GM18867 (cell line): ENCODE data around the gene ZNF554.
"Not testable (repeated sequence)": the region's sequence is repeated elsewhere in the genome, so short reads cannot be mapped to it uniquely, and the experiment has no call there.

Source experiments
- ATAC-seq: cut with Tn5 transposase; IDR thresholded peaks from one replicate; pipeline ENCODE4 v1.9.1; 2021; ENCODE audit warnings: mild to moderate bottlenecking, moderate library complexity; ENCODE audit not compliant: unreplicated experiment

Gene ZNF554

GRCh38 chr19:2865334-2866100, 45.8 kb downstream of the ZNF554 start:
- no peak for ATAC-seq

DNA sequence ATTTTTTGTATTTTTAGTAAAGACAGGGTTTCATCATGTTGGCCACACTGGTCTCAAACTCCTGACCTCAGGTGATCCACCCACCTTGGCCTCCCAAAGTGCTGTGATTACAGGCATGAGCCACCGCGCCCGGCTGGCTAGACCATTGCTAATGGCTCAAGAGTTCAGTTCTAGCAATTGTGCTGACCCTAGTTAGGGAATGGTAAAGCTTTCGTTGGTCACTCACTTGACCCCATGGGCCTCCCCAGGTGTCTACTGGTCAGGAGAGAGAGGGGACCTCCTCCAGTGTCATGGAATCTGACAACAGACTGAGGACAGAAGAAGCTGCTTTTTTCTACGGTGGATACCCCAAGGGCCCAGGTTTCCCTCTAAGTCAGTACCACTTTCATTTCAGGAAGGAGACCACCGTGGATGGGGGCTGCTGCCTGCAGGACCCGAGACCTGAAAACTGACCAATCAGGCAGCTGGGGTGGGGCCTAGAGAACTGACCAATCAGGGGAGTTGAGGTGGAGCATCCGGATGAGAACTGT, 46.9 kb downstream of the ZNF554 start:
- ATAC-seq: no peak

DNA sequence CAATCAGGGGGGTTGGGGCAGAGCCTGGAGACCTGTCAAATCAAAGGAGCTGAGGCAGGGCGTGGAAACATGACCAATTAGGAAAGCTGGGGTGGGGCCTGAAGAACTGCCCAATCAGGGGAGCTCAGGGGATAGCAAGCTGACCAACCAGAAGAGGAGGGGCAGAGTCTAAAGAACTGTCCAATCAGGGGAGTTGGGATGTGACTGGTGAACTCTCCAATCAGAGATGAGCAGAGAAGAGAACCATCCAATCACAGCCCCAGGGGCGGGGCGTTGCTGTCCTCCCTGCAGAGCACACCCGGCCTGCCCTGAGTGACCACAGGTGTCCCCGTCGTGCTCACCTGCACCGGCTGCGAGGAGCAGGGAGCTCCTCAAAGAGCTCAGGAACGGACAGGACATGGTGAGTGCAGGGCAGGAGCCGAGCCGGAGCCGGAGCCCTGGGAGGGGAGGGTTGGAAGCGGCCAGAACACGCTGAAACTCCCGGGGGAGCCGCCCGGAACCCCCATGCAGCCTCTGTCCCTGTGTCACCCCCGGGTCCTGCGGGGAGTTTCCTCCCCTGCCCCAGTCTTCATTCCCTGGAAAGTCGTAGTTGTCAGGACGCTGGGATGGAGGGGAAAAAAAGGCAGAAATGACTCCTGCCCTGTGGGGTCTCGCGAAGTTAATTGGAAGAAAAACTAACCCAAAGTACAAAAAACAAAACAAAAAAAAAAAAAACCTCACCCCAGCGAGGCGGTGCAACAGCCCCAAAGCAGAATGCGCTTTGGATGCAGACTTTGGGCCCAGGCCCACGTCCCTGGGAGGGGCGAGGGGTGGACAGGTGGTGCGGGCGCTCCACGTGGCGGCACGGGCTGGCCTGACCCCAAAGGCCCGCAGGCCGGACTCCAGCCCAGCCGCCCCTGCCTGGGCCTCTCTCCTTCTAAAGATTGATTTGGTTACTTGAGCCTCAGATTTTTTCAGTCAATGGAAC, 47.6 kb downstream of the ZNF554 start, which contains the start of gene ZNF556:
Gene ZNF556 (plus strand): TSS at position 311 of the 967 bp plus-strand sequence. CDS start 87 bp downstream, at position 398.
- ATAC-seq: no peak

DNA sequence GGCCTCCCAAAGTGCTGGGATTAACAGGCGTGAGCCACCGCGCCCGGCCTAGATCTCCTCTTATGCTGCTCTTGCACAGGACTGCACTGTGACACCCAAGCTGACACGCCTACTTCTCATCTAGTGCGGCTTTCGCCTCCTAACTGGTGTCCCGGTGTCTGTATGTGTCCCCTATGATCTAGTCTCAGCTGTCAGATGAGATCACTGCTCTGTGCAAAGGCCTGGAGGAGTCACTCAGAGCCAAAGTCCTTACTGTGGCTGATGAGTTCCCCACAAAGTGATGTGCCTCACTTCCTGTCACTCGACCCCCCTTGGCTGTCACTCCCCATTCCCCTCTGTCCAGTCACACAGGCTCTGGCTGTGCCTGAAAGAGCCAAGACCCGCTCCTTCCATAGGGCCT, 50.0 kb downstream of the ZNF554 start:
- ATAC-seq: no peak

GRCh38 chr19:2872175-2872574, 52.5 kb downstream of the ZNF554 start:
- not testable (repeated sequence) for ATAC-seq

DNA sequence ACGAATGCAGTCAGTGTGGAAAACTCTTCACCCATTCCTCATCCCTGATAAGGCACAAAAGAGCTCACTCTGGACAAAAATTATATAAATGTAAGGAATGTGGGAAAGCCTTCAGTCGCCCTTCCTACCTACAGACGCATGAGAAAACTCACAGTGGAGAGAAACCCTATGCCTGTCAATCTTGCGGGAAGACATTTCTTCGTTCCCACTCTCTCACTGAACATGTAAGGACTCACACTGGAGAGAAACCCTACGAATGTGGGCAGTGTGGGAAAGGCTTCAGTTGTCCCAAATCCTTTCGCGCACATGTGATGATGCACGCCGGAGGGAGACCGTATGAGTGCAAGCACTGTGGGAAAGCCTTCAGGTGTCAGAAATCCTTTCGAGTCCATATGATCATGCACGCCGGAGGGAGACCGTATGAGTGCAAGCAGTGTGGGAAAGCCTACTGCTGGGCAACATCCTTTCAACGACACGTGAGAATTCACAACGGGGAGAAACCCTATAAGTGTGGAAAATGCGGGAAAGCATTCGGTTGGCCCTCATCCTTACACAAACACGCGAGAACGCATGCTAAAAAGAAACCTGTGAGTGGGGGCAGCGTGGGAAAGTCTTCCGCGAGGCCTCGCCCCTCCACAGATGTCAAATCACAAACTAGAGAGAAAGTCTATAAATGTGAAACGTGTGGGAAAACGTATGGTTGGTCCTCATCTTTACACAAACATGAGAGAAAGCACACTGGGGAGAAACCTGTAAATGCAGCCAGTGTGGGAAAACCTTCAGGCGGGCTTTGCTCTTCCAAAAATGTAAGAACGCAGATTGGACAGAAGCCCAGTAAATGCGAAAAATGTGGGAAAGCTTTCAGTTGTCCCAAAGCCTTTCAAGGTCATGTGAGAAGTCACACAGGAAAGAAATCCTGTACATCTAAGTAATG, 58.0 kb downstream of the ZNF554 start:
- no peak for ATAC-seq

GRCh38 chr19:2883686-2884439, 64.2 kb downstream of the ZNF554 start:
- no peak for ATAC-seq

DNA sequence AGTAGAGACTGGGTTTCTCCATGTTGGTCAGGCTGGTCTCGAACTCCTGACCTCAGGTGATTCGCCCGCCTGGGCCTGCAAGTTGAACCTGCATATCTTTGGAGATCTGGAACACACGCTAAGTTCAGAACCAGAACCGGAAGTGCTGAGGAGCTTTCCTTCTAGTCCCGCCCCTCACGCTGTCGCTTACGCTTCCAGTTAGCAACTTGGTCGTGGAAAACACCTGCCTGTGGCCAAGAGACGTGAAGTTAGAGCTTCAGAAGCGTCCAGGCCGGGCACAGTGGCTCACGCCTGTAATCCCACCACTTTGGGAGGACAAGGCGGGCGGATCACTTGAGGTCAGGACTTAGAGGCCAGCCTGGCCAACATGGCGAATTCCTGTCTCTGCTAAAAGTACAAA, 66.1 kb downstream of the ZNF554 start:
- ATAC-seq: no peak
